GM19463 (cell line): ENCODE measurements around the gene MYO15A.
A peak's percentile ranks its signal among the peaks of the same experiment; 100 is the strongest.

Source experiments
- ATAC-seq: cut with Tn5 transposase; IDR thresholded peaks from one replicate; pipeline ENCODE4 v1.9.1; 2021; ENCODE audit warnings: mild to moderate bottlenecking, moderate library complexity; ENCODE audit not compliant: unreplicated experiment

Gene MYO15A

DNA sequence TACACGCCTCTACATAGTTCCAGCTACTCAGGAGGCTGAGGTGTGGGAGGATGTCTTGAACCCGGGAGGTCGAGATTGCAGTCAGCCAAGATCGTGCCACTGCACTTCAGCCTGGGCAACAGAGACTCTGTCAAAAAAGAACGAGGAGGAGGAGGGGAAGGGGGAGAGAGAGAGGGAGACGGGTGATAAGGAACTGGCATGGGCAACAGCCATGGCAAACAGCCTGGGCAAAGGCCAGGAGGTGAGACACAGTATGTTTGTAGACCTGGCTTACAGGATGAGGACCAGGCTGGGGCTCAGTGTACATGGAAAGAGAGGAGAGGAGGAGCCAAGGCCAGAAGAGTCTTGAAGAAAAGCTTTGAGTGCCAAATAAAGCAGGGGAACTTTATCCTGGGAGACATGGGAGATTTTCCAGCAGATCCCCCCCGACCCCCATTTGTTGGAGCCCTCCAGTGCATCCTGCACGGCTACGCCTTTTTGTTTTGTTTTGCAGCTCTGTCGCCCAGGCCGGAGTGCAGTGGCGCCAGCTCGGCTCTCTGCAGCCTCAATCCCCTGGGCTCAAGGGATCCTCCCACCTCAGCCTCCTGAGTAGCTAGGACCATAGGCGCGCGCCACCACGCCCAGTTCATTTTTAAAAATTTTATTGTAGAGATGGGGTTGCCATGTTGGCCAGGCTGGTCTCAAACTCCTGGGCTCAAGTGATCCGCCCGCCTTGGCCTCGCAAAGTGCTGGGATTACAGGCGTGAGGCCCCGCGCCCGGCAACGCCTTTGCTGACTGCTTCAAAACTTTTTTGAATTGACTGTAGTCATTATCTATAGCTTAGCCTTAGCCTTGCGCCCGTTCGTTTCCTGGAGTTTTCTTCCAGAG is 73.8 kb downstream of the MYO15A start:
- no peak for ATAC-seq

- ATAC-seq, result peak; percentile 32
Measured at GRCh38 chr17:18182978-18183333, 74.4 kb downstream of the MYO15A start.

DNA sequence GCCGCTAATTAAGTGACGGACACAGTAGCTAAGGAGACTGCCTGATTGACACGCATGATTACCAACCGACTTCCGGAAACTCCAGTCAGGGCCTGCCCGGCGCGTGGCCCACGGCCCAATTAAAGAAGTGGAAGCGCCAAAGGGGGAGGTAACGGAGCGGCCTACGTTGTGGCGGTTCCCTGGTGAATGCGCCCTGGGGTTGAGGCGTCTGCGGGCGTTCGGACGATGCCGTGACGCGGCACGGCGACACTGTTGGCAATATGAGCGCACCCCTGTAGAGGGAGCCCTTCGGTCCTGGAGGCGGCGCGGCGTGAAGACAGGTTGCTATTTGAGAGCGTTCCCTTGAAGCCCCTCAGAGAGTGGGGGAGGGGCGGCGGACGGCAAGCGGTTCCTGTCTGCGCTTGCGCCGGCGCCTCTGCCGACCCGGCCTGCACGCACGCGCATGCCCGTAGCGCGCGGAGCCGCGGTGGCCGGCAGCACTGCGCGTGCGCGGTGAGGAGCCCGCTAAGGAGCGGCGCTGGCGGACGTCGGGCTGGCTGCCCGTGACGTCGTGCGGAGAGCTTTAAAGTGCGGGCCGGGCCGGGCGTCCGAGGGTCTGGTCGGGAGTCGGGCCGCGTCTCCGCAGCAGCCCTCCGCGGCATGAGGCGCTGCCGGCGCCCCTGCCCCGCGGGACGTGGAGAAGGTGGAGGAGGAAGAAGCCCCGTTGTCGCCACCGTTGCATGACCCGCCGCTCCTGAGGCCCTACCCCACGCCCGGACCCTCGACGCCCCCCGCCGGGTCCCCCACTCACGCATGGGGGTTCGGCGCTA is 75.0 kb downstream of the MYO15A start, which contains the start of gene ALKBH5:
ALKBH5 (plus strand) TSS at position 495 of the 809 bp plus-strand sequence. CDS start 416 bp downstream, outside the sequence.
- ATAC-seq, result peak; percentile 65

- ATAC-seq, result no peak
Measured at GRCh38 chr17:18184143-18185031, 75.8 kb downstream of the MYO15A start.

- ATAC-seq, result no peak
Measured at GRCh38 chr17:18185391-18185790, 76.8 kb downstream of the MYO15A start.

GRCh38 chr17:18185832-18186626 is 77.5 kb downstream of the MYO15A start:
- no peak for ATAC-seq

DNA sequence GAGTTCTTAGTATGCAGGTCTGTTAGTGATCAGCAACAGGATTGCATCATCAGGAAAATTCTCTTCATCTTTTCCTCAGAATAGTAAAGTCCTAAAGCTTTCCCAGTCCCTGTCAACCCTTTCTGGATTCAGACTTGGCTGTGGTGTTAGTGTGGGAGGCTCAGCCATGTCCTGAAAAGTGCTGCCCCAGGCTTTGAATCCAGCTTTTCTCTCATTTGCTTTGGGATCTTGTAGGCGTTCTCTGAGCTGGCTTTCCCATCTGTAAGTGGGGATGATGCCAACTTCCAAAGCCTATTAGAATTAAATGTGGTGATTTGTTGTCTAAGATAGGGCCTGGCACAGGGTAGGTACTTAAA is 78.0 kb downstream of the MYO15A start:
- no peak for ATAC-seq

DNA sequence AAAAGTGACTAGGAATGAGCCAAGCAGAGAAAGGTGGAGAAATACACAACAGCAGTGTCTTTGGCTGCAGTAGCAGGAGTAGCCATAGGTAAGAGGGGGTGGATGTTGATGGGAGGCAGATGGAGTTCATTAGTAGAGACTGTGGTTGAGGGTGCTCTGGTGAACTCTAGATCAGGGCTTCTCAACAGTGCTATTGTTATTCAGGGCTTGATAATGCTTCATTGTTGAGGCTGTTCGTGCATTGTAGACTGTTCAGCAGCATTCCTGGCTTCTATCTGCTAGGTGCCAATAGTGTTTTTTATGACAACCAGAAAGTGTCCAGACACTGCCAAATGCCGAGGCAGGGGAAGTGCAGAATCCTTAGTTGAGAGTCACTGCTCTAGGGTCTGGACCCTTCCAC is 78.7 kb downstream of the MYO15A start:
- ATAC-seq, result no peak

- no peak for ATAC-seq
Measured at GRCh38 chr17:18187821-18188761, 79.5 kb downstream of the MYO15A start.

DNA sequence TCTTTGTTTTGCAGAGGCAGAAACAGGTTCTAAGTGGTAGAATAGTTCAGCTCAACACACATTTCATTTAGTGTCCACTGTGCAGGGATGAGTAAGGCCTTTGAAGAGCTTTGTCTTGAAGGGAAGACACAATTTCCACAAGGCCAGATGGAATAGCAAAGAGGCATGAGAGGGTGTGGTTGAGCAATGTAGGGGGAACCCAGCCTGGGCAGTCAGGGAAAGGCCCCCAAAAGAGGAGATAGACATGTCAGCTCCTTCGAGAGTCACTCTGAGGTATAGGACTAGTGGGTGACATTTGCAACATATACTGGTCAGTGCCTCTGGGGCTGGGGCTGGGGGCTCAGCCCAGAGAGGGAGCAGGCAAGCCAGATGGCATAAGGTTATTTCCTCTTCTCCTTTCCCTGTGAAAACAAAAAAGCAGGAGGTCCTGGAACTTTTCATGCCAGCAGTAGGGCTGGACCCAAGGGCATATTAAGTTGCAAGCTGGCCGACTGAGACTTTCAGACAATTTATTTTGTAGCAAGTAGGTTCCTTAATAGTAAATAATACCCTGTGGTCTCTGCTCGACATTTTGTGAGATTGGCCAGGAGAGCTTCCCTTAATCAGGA is 82.2 kb downstream of the MYO15A start:
- no peak for ATAC-seq

DNA sequence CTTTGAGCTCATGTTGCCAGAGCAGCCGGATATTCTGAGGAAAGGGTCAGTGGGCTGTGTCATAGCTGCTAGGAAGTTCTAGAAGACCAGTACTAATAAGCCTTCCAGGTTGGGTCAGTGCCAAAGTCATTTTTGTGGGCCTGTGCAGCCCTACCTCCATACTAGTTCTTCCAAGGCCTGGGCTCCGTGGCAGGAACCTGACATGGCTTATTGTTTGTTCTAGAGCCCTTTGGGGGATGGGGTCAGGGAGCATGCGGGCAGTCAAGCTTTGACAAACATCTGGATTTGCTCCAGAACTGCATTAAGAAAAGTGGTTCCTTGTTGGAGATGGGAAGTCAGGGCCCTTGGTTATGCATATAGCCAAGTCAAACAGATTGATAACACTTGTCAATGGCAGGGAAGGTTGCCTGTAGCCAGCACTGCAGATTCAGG is 82.7 kb downstream of the MYO15A start:
- no peak for ATAC-seq

DNA sequence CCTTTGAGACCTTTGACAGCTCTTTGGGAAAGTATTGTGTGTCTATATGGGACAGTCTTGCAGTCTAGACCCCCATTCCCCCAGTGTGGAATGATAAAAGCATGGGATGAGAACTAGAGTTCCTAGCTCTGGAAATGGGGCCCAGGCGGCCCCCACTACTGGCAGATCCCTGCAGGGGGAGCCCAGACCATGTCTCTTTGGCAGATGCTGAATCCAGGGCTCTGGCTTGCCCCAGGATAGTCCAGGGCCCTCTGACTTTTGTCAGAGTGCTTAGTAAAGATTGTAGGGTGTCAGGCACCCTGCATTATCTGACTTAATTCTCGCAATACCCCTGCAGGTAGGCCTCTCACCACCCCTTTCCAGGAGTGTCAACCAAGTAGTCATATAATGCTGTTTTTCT is 83.4 kb downstream of the MYO15A start:
- ATAC-seq, result no peak

- no peak for ATAC-seq
Measured at GRCh38 chr17:18194394-18194793, 85.8 kb downstream of the MYO15A start.

- ATAC-seq, result no peak
Measured at GRCh38 chr17:18194804-18195203, 86.2 kb downstream of the MYO15A start.

- no peak for ATAC-seq
Measured at GRCh38 chr17:18195246-18195645, 86.7 kb downstream of the MYO15A start.

DNA sequence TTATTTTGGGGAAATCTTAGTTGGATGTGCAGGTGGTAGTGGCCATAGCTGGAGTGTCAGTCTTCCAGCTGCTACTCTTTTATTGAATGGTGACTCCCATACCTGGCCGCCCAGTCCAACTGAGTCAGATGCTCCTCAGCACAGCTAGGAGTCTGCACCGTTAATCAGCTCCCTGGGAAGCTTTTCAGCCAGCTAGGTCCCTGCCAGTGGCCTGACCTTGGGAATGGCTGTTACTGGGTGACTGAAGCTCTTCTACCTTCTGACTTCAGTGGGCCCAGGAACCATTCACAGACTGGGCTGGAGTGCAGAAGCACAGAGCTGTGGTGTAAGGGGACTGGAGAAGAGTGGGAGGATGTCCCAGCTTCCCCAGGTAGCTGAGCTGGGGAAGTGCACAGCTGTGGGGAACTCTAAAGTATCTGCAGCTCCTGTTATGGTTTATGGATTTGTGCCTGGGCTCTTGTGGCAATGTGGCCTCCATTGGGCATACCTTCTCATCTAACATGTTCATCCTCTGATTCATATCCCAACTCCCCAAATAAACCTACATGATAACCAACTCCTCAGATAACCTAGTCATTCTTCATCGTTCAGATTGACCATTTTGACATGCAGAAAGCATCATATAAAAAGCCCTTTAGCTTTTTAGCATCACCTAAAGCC is 89.1 kb downstream of the MYO15A start:
- ATAC-seq, result no peak

GRCh38 chr17:18198530-18198929 is 90.0 kb downstream of the MYO15A start:
- no peak for ATAC-seq

- ATAC-seq, result no peak
Measured at GRCh38 chr17:18201108-18201507, 92.6 kb downstream of the MYO15A start.
